K562 (cell line): ENCODE measurements around the gene C2CD2. TPM values are rescaled to one million over a fixed set of nuclear protein-coding genes. Genes with fewer than 3 reads are reported as not detected.
A peak's percentile ranks its signal among the peaks of the same experiment; 100 is the strongest.

Source experiments
- ARID1B ChIP-seq: fragments of 450-650 bp; IDR thresholded peaks from 2 replicates; pipeline ENCODE4 v1.6.1; 2016; ENCODE audit warnings: antibody characterized with exemption, mild to moderate bottlenecking, inconsistent platforms
- E2F6 ChIP-seq, 2 experiments: IDR thresholded peaks; 2 replicates each; pipeline ENCODE4 v1.6.1; 2011; ENCODE audit warnings: borderline replicate concordance in 1 of 2, control low read depth in 1 of 2, low read depth in 1 of 2, low read length in 1 of 2, mild to moderate bottlenecking in 1 of 2, mixed read lengths in 1 of 2, moderate library complexity in 1 of 2; ENCODE audit not compliant: insufficient read depth in 1 of 2, insufficient read length in 1 of 2, poor library complexity in 1 of 2, severe bottlenecking in 1 of 2; ENCODE audit errors: extremely low read depth in 1 of 2
- ELF1 ChIP-seq: fragments of 200-800 bp; sonication (Bioruptor generic); IDR thresholded peaks from 2 replicates; pipeline ENCODE4 v1.6.1; 2016; ENCODE audit warnings: missing genetic modification characterization, missing compliant biosample characterization
- ESRRA ChIP-seq: fragments of 450-650 bp; IDR thresholded peaks from 2 replicates; pipeline ENCODE4 v1.6.1; 2014; ENCODE audit warnings: low read depth, mild to moderate bottlenecking, moderate library complexity, borderline replicate concordance
- FOXA3 ChIP-seq, 2 experiments: fragments of 450-650 bp in 1 of 2; sonication (generic) in 1 of 2; formaldehyde crosslinking; IDR thresholded peaks in 1 of 2; conservative IDR thresholded peaks in 1 of 2; 2 replicates each; pipeline versions ENCODE4 v1.4.0 to v1.8.0; 2020 to 2022; ENCODE audit warnings: mild to moderate bottlenecking in 2 of 2, missing genetic modification reagents in 1 of 2
- GATAD2A ChIP-seq: fragments of 450-650 bp; IDR thresholded peaks from 2 replicates; pipeline ENCODE4 v1.6.1; 2017
- GATAD2B ChIP-seq: fragments of 450-650 bp; IDR thresholded peaks from 2 replicates; pipeline ENCODE4 v1.6.1; 2017; ENCODE audit warnings: mild to moderate bottlenecking, borderline replicate concordance
- HNRNPLL ChIP-seq: fragments of 200-400 bp; formaldehyde crosslinking; IDR thresholded peaks from 2 replicates; pipeline ENCODE4 v1.6.1; 2017; ENCODE audit warnings: low read length, low read depth, mild to moderate bottlenecking; ENCODE audit not compliant: poor library complexity, severe bottlenecking
- MIER1 ChIP-seq: fragments of 450-650 bp; IDR thresholded peaks from 2 replicates; pipeline ENCODE4 v1.6.1; 2016; ENCODE audit warnings: antibody characterized with exemption, mild to moderate bottlenecking, low read depth
- NR2C1 ChIP-seq, 2 experiments: fragments of 450-650 bp; IDR thresholded peaks; 2 replicates each; pipeline ENCODE4 v1.6.1; 2017; ENCODE audit warnings: mild to moderate bottlenecking in 2 of 2, antibody characterized with exemption in 1 of 2, inconsistent platforms in 1 of 2, missing compliant biosample characterization in 1 of 2, missing genetic modification characterization in 1 of 2
- PRMT5 ChIP-seq: sonication (generic); formaldehyde crosslinking; IDR thresholded peaks from 2 replicates; pipeline ENCODE4 v1.5.0; 2020; ENCODE audit warnings: missing genetic modification reagents
- RFX7 ChIP-seq: fragments of 250-450 bp; sonication (Bioruptor Pico); IDR thresholded peaks from 2 replicates; pipeline ENCODE4 v1.5.1; 2021; ENCODE audit warnings: mild to moderate bottlenecking
- SMAD4 ChIP-seq: fragments of 250-450 bp; sonication (Bioruptor Pico); conservative IDR thresholded peaks from 2 replicates; pipeline ENCODE4 v1.8.0; 2021; ENCODE audit warnings: inconsistent platforms, mild to moderate bottlenecking, moderate library complexity
- SREBF1 ChIP-seq: fragments of 150-350 bp; IDR thresholded peaks from 2 replicates; pipeline ENCODE4 v1.6.1; 2014; ENCODE audit warnings: antibody characterized with exemption, low read depth, low read length, borderline replicate concordance
- SRSF1 ChIP-seq: fragments of 200-400 bp; formaldehyde crosslinking; IDR thresholded peaks from 2 replicates; pipeline ENCODE4 v1.6.1; 2017; ENCODE audit warnings: mild to moderate bottlenecking, low read depth, low read length, moderate library complexity
- ZNF24 ChIP-seq: fragments of 450-650 bp; IDR thresholded peaks from 2 replicates; pipeline ENCODE4 v1.6.1; 2016
- ZNF347 ChIP-seq: fragments of 450-650 bp; formaldehyde crosslinking; IDR thresholded peaks from 2 replicates; pipeline ENCODE4 v1.4.0; 2020; ENCODE audit warnings: low read depth, mild to moderate bottlenecking, moderate library complexity
- ZNF586 ChIP-seq: fragments of 450-650 bp; formaldehyde crosslinking; conservative IDR thresholded peaks from 2 replicates; pipeline ENCODE4 v1.4.0; 2020; ENCODE audit warnings: mild to moderate bottlenecking, moderate library complexity
- ZNF609 ChIP-seq: sonication (generic); formaldehyde crosslinking; IDR thresholded peaks from 2 replicates; pipeline ENCODE4 v1.8.1; 2023; ENCODE audit warnings: missing genetic modification reagents, mild to moderate bottlenecking, borderline replicate concordance
- ZNF79 ChIP-seq: fragments of 250-450 bp; sonication (Bioruptor Pico); IDR thresholded peaks from 2 replicates; pipeline ENCODE4 v1.4.0; 2020; ENCODE audit warnings: low read depth, mild to moderate bottlenecking, moderate library complexity
- polyA plus RNA-seq, 8 experiments: library from polyadenylated mRNA; depleted of rRNA in 4 of 8; stranded (reverse) in 5 of 8; unstranded in 3 of 8; fragments of >200 nt; fragmentation: Nextera tagmentation in 2 of 8; fragmentation: Illumina TruSeq in 1 of 8; extraction: Ambion mirVana in 2 of 8; extraction: Trizol in 1 of 8; gene quantifications; 2 replicates each; pipeline versions ENCODE4 v1.2.1 to v1.2.3, GENCODE V29; 2011 to 2014; ENCODE audit warnings: inconsistent platforms in 1 of 8, missing spikeins in 1 of 8
- total RNA-seq, 7 experiments: library from RNA; depleted of rRNA in 6 of 7; stranded (reverse); fragments of >200 nt in 6 of 7; fragmentation: Illumina TruSeq in 2 of 7; extraction: Trizol in 2 of 7; gene quantifications; 2 replicates each; pipeline versions ENCODE4 v1.2.1 to v1.2.3, GENCODE V29; 2011 to 2021; ENCODE audit warnings: low replicate concordance in 1 of 7

Gene C2CD2
- total and polyA plus RNA-seq, 9 of the 15 experiments (the other 6 are each of a cell fraction or from before 2014, with no cell fraction given): 1.3 to 21.6 (median 12.1) TPM

DNA sequence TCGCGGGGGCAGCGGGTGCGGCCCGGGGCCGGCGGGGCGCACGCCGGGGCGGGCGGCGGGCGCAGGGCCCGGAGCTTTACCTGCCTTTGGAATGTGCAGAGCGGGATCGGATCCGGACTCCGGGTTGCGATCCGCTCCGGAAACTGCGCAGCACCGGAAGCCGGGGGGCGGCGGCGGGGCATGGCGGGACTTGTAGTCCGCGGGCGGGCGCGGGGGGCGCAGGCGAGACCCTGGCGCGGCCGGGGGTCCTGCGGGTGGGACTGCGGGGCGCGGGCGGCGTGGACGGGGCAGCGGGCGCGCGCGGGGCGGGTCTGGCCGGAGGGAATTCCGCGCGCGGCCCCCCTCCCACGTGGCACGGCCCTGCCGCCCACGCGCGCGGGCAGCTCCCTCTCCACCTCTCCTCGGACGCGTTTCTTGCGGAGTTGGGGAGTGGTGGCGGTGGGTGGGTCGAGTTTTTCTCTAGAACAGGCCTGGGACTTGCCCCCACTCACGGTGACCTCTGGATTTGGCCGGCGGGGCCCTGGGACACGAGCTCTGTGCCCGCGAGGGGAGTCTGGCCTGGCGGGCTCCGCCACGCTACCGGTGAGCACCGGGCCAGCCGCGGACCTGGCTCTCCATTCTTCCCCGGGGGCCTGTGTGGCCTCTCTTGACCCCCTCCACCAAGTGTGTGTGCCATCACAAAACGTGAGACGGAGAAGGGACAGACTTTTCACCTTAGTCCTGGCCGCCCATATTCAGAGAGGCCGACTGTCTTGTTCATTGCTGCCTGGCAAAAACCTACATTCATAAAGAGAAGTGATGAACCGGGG is 74.4 kb downstream of the C2CD2 start, which contains the start of gene PRDM15 (continued):
- TF ChIP-seq NR2C1 (IDR thresholded peaks at IDR 0.05): no peak
- TF ChIP-seq NR2C1 (tag; IDR thresholded peaks at IDR 0.05): no peak
- TF ChIP-seq E2F6 (IDR thresholded peaks at IDR 0.05; ENCODE audit: borderline replicate concordance in 1 of 2, extremely low read depth in 1 of 2, insufficient read depth in 1 of 2, insufficient read length in 1 of 2, low read depth in 1 of 2, low read length in 1 of 2, poor library complexity in 1 of 2, severe bottlenecking in 1 of 2): peak; percentile 87 to 94
- TF ChIP-seq ARID1B: no peak
- TF ChIP-seq RFX7: no peak
- peak; percentile 92 for TF ChIP-seq GATAD2B
- TF ChIP-seq HNRNPLL: peak; percentile 91
- TF ChIP-seq ZNF609 (CRISPR knock-in tag): no peak
- no peak for TF ChIP-seq ZNF347 (CRISPR knock-in tag)
- TF ChIP-seq SREBF1: no peak
- no peak for TF ChIP-seq ZNF24
- 0 out of 2 replicates have a peak, but pooled peaks have one; percentile 16 for TF ChIP-seq PRMT5 (CRISPR knock-in tag)
- TF ChIP-seq ELF1 (tag): peak; percentile 59
- TF ChIP-seq SRSF1: no peak
- no peak for TF ChIP-seq FOXA3 (CRISPR knock-in tag; conservative IDR thresholded peaks at IDR 0.05 in 1 of 2, IDR thresholded peaks at IDR 0.05 in 1 of 2)
- TF ChIP-seq SMAD4 (CRISPR knock-in tag): peak; percentile 69
- no peak for TF ChIP-seq ZNF79 (CRISPR knock-in tag)
- TF ChIP-seq MIER1: no peak
- TF ChIP-seq GATAD2A: 0 out of 2 replicates have a peak, but pooled peaks have one; percentile 56
- no peak for TF ChIP-seq ESRRA
- TF ChIP-seq ZNF586: no peak
